NCI-H526 (cell line): ENCODE data around the gene DLX4.

Experiments
- DNase-seq, 2 experiments: peaks; one replicate each; lab custom pipeline; 2025; lab: John Stamatoyannopoulos, UW

The DLX4 gene

GRCh38 chr17:49969134-49969759 lies at the start of gene DLX4:
Gene DLX4 (plus strand): TSS chr17:49969190. CDS start chr17:49969469, 279 bp downstream.
- DNase-seq = peak in 1 of 2 experiments; percentile 32

- DNase-seq = no peak
Measured at GRCh38 chr17:49920030-49920769, 48.8 kb upstream of the DLX4 start.

GRCh38 chr17:49922095-49922494 lies 46.9 kb upstream of the DLX4 start:
- no peak for DNase-seq

- no peak for DNase-seq
Measured at GRCh38 chr17:49924116-49924515, 44.9 kb upstream of the DLX4 start.

GRCh38 chr17:49924589-49924988 lies 44.4 kb upstream of the DLX4 start:
- DNase-seq = no peak

GRCh38 chr17:49925921-49926320 lies 43.1 kb upstream of the DLX4 start:
- DNase-seq = no peak

- no peak for DNase-seq
Measured at GRCh38 chr17:49926886-49927285, 42.1 kb upstream of the DLX4 start.

- DNase-seq = no peak
Measured at GRCh38 chr17:49928126-49928800, 40.7 kb upstream of the DLX4 start.

GRCh38 chr17:49928837-49929475 lies 40.0 kb upstream of the DLX4 start:
- no peak for DNase-seq

GRCh38 chr17:49930880-49931279 lies 38.1 kb upstream of the DLX4 start:
- DNase-seq = no peak

GRCh38 chr17:49931416-49932137 lies 37.4 kb upstream of the DLX4 start:
- no peak for DNase-seq

GRCh38 chr17:49932138-49932723 lies 36.8 kb upstream of the DLX4 start:
- no peak for DNase-seq

GRCh38 chr17:49932901-49933300 lies 36.1 kb upstream of the DLX4 start:
- no peak for DNase-seq

GRCh38 chr17:49935526-49936210 lies 33.3 kb upstream of the DLX4 start:
- DNase-seq = peak in 1 of 2 experiments; percentile 58

GRCh38 chr17:49936386-49936785 lies 32.6 kb upstream of the DLX4 start:
- no peak for DNase-seq

GRCh38 chr17:49939318-49939717 lies 29.7 kb upstream of the DLX4 start:
- no peak for DNase-seq

- DNase-seq = no peak
Measured at GRCh38 chr17:49941427-49941826, 27.6 kb upstream of the DLX4 start.

GRCh38 chr17:49942947-49943346 lies 26.0 kb upstream of the DLX4 start:
- DNase-seq = no peak

GRCh38 chr17:49944273-49944870 lies 24.6 kb upstream of the DLX4 start:
- no peak for DNase-seq

- no peak for DNase-seq
Measured at GRCh38 chr17:49946208-49946607, 22.8 kb upstream of the DLX4 start.
